Stimulated activated CD8-positive, alpha-beta memory T cell treated with anti-CD3 and anti-CD28 coated beads, Interleukin-12 subunit alpha, Interleukin-12 subunit beta, amount 100 ng/mL, for 4 hours (primary cell): ENCODE results near the gene MAB21L2.

Source experiments
- DNase-seq: peaks from one replicate; pipeline ENCODE4 v3.0.0-alpha.2; 2020; ENCODE audit warnings: low read depth

Gene MAB21L2

DNA sequence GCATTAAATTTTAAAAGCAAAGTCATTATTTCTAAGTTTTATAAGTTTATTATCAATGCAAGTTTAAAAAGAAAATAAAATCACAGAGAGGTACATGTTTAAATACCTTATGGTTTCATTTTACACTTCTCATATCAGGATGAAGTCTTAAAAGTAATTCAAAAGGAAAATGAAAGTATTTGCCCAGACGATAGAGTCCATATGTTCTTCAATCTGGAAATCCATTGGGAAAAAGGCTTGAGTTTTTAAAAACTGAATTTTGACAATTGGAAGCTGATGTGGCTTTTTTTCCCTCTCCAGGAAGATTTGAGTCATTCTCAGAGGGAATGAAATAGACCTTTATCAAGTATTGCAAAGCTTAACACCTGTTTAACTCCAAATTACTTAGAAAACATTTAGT is 37.1 kb downstream of the MAB21L2 start:
- no peak for DNase-seq

DNA sequence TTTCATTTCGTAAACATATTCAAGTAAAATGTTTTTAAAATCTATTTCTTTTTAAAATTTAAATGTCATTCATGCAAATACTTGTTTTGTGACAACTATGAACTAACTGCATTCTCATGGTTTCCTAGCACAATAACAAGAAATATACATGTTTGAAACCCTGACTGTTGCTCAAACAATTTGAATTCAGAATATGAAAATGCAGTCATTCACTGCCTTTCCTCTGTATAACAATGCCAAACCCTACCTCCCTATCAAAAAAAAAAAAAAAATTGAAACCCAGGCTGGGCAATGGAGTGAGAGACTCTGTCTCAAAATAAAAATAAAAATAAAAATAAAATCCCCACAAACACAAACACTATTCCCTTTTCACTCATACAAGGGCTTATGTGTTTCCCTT is 42.1 kb downstream of the MAB21L2 start:
- no peak for DNase-seq

DNA sequence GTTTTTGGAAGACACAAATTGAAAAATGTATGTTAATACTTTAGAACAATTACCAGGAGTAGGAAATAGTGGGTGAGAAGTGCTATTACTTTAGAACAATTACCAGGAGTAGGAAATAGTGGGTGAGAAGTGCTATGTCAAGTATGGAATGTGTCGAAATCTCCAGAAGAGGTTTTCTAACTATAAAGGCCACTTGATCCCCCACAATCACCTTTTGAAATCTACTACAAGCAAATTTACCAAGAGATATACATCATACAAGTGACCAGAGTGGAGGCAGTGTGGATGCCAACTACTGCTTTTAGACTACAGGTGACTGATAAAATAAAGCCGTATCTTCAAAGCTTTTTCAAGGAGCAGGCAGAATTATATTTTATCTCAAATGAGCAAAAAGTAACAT is 43.1 kb downstream of the MAB21L2 start:
- DNase-seq = no peak

DNA sequence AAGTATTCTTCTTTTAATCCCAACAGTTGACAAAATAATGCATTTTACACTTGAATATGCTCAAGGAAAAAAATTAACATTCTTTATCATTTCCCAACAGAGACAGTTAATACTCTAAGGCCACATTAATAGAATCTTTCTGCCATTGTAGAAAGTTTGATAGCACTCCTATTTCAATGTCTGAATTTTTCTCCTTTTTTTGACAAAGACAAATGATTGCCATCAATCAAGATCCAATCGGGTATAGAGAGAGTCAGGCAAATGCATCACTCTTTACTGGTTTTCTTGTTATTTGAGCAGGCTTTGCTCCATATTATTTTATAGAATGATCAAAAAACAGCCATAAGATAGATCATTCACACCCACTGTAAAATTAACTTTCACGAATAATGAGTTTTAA is 46.1 kb downstream of the MAB21L2 start:
- no peak for DNase-seq

DNA sequence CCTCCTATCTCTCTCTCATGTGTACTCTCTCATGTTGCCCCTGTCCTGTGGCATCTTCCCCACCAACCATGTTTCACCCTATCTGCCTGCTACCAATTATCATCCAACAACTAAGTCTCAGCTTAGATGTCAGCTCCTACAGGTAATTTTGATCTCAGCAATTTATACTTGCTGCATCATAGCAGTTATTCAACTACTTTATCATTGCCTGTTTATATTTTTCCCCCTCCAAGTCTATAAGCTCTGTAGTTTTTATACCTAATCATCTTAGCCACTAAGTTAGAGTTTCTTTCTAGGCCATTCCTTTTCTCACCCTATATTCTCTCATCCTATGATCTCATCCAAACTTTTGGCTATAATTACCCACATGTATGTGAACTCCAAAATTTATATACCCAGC is 50.7 kb downstream of the MAB21L2 start:
- DNase-seq = no peak
